Measurements from ENCODE around the gene RNF17. TPM values are rescaled to one million over a fixed set of nuclear protein-coding genes. Genes with fewer than 3 reads are reported as not detected.

The RNF17 gene
- total and polyA plus RNA-seq, 2 donors (not counting 3 experiments of a cell fraction or from before 2014, with no cell fraction given) = 0.30 TPM; not detected in 1

- intact Hi-C loops (cut with micrococcal nuclease) = loop anchor here (5.0 kb wide), 1 partner anchor 143 kb away; no protein-coding TSS in a partner anchor
- no peaks in the 10 kb centered on the region for H3K9me1 ChIP-seq (replicated peaks; ENCODE audit: control insufficient read depth, extremely low read depth, insufficient read depth, low read length)
- ChIA-PET POLR2A (no interaction called here), CTCF (interaction anchor here (5.9 kb wide), 1 partner anchor 32 kb away, joined by 43 read pairs; no protein-coding TSS in a partner anchor)
- no TSS peak for BruUV-seq (replicated peaks)
- no peaks in the 10 kb centered on the region for H3K4me1 ChIP-seq (ENCODE audit: control insufficient read depth, extremely low read depth, insufficient read depth, low read length)
- no peak overlapping the region for H3K9ac ChIP-seq (replicated peaks; ENCODE audit: extremely low read depth, insufficient read depth, low read length)
- no peak overlapping the region for H2AFZ ChIP-seq (ENCODE audit: low read depth, low read length)
- no peak overlapping the region for H3K27ac ChIP-seq (ENCODE audit: insufficient read depth, low read depth, low read length)
- no peak overlapping the region for H3K4me3 ChIP-seq (replicated peaks in 1 of 3; ENCODE audit: insufficient read depth in 1 of 3, low read depth in 1 of 3, low read length in 3 of 3)
- no peaks in the 10 kb centered on the region for H3K79me2 ChIP-seq (ENCODE audit: control insufficient read depth, insufficient read depth, low read length)
- TF ChIP-seq MYC (IDR thresholded peaks at IDR 0.05; ENCODE audit: low read depth, low read length) = no peak
- no peak for TF ChIP-seq MAX (IDR thresholded peaks at IDR 0.05; ENCODE audit: insufficient read depth, insufficient read length)
- TF ChIP-seq GATA2 (IDR thresholded peaks at IDR 0.05; ENCODE audit: insufficient read depth, insufficient read length, low read depth, low read length) = no peak
- no peak for TF ChIP-seq CTCF (IDR thresholded peaks at IDR 0.05; ENCODE audit: extremely low read depth in 1 of 2, insufficient read depth in 1 of 2, low read depth in 1 of 2, low read length in 2 of 2)
- TF ChIP-seq JUN (IDR thresholded peaks at IDR 0.05; ENCODE audit: borderline replicate concordance, insufficient read depth, insufficient read length, low read depth) = no peak
- no peak for TF ChIP-seq EZH2 (IDR thresholded peaks at IDR 0.05; ENCODE audit: borderline replicate concordance, low read depth, low read length, severe bottlenecking)
- TF ChIP-seq FOS (IDR thresholded peaks at IDR 0.05; ENCODE audit: borderline replicate concordance, insufficient read depth, low read length) = no peak
- TF ChIP-seq POLR2A (IDR thresholded peaks at IDR 0.05; ENCODE audit: low read depth, low read length) = no peak
- no peak for TF ChIP-seq POLR2AphosphoS5 (IDR thresholded peaks at IDR 0.05; ENCODE audit: insufficient read depth, low read depth, low read length)
- H3K27me3 ChIP-seq (ENCODE audit: control insufficient read depth in 2 of 2, insufficient read depth in 2 of 2, low read length in 2 of 2) = peaks cover 0 to 2% of the 10 kb centered on the region in 2 experiments
- FAIRE-seq = no peak
- H3K36me3 ChIP-seq (ENCODE audit: control insufficient read depth in 2 of 2, extremely low read depth in 1 of 2, insufficient read depth in 2 of 2, low read length in 2 of 2) = no peaks in the 10 kb centered on the region
- no peak overlapping the region for H3K4me2 ChIP-seq (ENCODE audit: insufficient read depth, low read length)
- no peaks in the 10 kb centered on the region for H4K20me1 ChIP-seq (replicated peaks; ENCODE audit: control insufficient read depth, extremely low read depth, insufficient read depth, low read length)
- H3K9me3 ChIP-seq (replicated peaks; ENCODE audit: control insufficient read depth, insufficient read depth, low read length) = no peaks in the 10 kb centered on the region
- DNase-seq (ENCODE audit: low read depth, low spot score) = no peak
- dilution Hi-C loops (cut with MboI; ENCODE audit: extremely low pct_ligation_motif_present, low sequenced_read_pairs) = no loop called here
These were observed 38.6 kb upstream of the RNF17 start for GRCh38 chr13:24725379-24725778.

Measured in endothelial cell of umbilical vein (primary cell).